Measurements from ENCODE around the gene RPS21. TPM values are rescaled to one million over a fixed set of nuclear protein-coding genes. Genes with fewer than 3 reads are reported as not detected.

RPS21 gene
- total and polyA plus RNA-seq, 10 of the 15 experiments (the other 5 are each of a cell fraction or from before 2014, with no cell fraction given) = 1,474 to 4,987 (median 2,439) TPM

- TF ChIP-seq ZNF687 (IDR thresholded peaks at IDR 0.05) (no peak), TCF7 (IDR thresholded peaks at IDR 0.05; ENCODE audit: borderline replicate concordance) (no peak), HDAC2 (IDR thresholded peaks at IDR 0.05) (no peak), WRNIP1 (IDR thresholded peaks at IDR 0.05; ENCODE audit: borderline replicate concordance, low read depth, low read length) (no peak), KLF5 (IDR thresholded peaks at IDR 0.05; ENCODE audit: partially characterized antibody) (no peak), POLR2AphosphoS2 (IDR thresholded peaks at IDR 0.05; ENCODE audit: low read depth, low read length) (no peak), ETV6 (conservative IDR thresholded peaks at IDR 0.05 in 1 of 2, IDR thresholded peaks at IDR 0.05 in 1 of 2; ENCODE audit: borderline replicate concordance in 1 of 2, low read depth in 1 of 2) (no peak), BCLAF1 (IDR thresholded peaks at IDR 0.05) (no peak), ZBED1 (IDR thresholded peaks at IDR 0.05; ENCODE audit: borderline replicate concordance) (no peak)
Observed at GRCh38 chr20:62361799-62362589, 24.9 kb upstream of the RPS21 start (continued).
